RWPE1 (cell line): ENCODE data around the gene CYTH3.

ENCODE experiments used
- CTCF ChIA-PET: fragments of 350-600 bp; sonication (Branson Sonifier 250); formaldehyde crosslinking; extraction: SDS; loops from one replicate; lab custom pipeline; 2021; lab: Yijun Ruan, JAX
- POLR2A ChIA-PET: fragments of 400-600 bp; formaldehyde crosslinking; extraction: SDS; loops from one replicate; lab custom pipeline; 2020; ENCODE audit warnings: antibody characterized with exemption; ENCODE audit not compliant: low non-redundant PET; lab: Yijun Ruan, JAX
- DNase-seq: peaks from one replicate; pipeline ENCODE4 v3.0.0; 2012; ENCODE audit warnings: low spot score
- H3K27ac ChIP-seq: fragments of 450-650 bp; 2 replicates; pipeline ENCODE4 v1.5.1; 2017
- CTCF ChIP-seq: fragments of 450-650 bp; conservative IDR thresholded peaks from 2 replicates; pipeline ENCODE4 v1.5.1; 2017; ENCODE audit warnings: low read depth, mild to moderate bottlenecking

Gene CYTH3

GRCh38 chr7:6273917-6274630, 1.6 kb upstream of the CYTH3 start:
- DNase-seq, result no peak
- H3K27ac ChIP-seq, result no peak overlapping the region
- ChIA-PET POLR2A (interaction anchor here (0.7 kb wide), 1 partner anchor 116 kb away, joined by 3 read pairs; no protein-coding TSS in a partner anchor), CTCF (interaction anchor here (0.7 kb wide), 2 partner anchors 194 to 519 kb away, joined by 4 to 5 read pairs; no protein-coding TSS in a partner anchor)
- no peak for TF ChIP-seq CTCF

- ChIA-PET POLR2A (no interaction called here), CTCF (interaction anchor here (0.7 kb wide), 2 partner anchors 193 to 518 kb away, joined by 4 to 5 read pairs; no protein-coding TSS in a partner anchor)
- peak overlapping the region; percentile 76 for H3K27ac ChIP-seq
- DNase-seq, result no peak
- TF ChIP-seq CTCF, result no peak
Observed at GRCh38 chr7:6273380-6273837, 985 bp upstream of the CYTH3 start.

- CTCF ChIA-PET, result interaction anchor here (0.7 to 0.9 kb wide), 4 partner anchors 10 to 75 kb away, joined by 3 to 4 read pairs (median 3); no protein-coding TSS in a partner anchor
- TF ChIP-seq CTCF, result no peak
- peak; percentile 35 for DNase-seq
- POLR2A ChIA-PET, result interaction anchor here (0.7 kb wide), 1 partner anchor 12 kb away, joined by 3 read pairs; no protein-coding TSS in a partner anchor
- peak overlapping the region; percentile 76 for H3K27ac ChIP-seq
Observed at GRCh38 chr7:6271694-6272440, 557 bp downstream of the CYTH3 start.

- peak; percentile 55 for TF ChIP-seq CTCF
- POLR2A ChIA-PET, result interaction anchor here (0.7 kb wide), 2 partner anchors 12 to 37 kb away, joined by 3 read pairs; no protein-coding TSS in a partner anchor
- CTCF ChIA-PET, result interaction anchor here (0.7 to 0.9 kb wide), 3 partner anchors 9 to 74 kb away, joined by 3 to 4 read pairs (median 3); no protein-coding TSS in a partner anchor
- peak overlapping the region; percentile 76 for H3K27ac ChIP-seq
- peak; percentile 75 for DNase-seq
Observed at GRCh38 chr7:6271060-6271658, 1.3 kb downstream of the CYTH3 start.

- no peak for DNase-seq
- no peak overlapping the region for H3K27ac ChIP-seq
- CTCF ChIA-PET, result interaction anchor here (0.6 to 1.1 kb wide), 3 partner anchors 15 to 127 kb away, joined by 3 to 4 read pairs (median 3); no protein-coding TSS in a partner anchor
- TF ChIP-seq CTCF, result no peak
- POLR2A ChIA-PET, result no interaction called here
Observed at GRCh38 chr7:6269527-6269926, 2.9 kb downstream of the CYTH3 start.
